ENCODE measurements around the gene ARMC9.

DNA sequence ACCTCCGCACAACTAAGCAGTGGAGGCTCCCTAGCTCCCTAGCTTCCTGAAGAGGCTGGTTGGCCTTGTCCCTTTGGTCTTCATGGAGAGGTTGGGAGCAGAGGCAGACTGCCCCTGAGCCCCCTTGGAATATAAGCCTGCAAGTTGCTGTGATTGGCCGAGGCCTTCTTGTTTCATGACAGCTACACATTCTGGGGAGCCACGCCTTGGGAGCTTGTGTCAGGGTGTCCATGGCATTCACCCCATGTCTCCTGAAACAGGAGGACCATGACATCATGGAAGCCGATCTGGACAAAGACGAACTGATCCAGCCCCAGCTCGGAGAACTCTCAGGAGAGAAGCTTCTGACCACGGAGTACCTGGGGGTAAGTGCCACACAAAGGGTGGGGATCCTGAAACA lies 133.1 kb downstream of the ARMC9 start:
- TF ChIP-seq EZH2 (IDR thresholded peaks at IDR 0.05; ENCODE audit: borderline replicate concordance, low read depth, low read length, poor library complexity, severe bottlenecking) = no peak
- TF ChIP-seq, protein P1, sequence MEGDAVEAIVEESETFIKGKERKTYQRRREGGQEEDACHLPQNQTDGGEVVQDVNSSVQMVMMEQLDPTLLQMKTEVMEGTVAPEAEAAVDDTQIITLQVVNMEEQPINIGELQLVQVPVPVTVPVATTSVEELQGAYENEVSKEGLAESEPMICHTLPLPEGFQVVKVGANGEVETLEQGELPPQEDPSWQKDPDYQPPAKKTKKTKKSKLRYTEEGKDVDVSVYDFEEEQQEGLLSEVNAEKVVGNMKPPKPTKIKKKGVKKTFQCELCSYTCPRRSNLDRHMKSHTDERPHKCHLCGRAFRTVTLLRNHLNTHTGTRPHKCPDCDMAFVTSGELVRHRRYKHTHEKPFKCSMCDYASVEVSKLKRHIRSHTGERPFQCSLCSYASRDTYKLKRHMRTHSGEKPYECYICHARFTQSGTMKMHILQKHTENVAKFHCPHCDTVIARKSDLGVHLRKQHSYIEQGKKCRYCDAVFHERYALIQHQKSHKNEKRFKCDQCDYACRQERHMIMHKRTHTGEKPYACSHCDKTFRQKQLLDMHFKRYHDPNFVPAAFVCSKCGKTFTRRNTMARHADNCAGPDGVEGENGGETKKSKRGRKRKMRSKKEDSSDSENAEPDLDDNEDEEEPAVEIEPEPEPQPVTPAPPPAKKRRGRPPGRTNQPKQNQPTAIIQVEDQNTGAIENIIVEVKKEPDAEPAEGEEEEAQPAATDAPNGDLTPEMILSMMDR (conservative IDR thresholded peaks at IDR 0.05; ENCODE audit: low read depth, low read length) = no peak
